Measurements from ENCODE around the gene RNF26.

Gene RNF26

DNA sequence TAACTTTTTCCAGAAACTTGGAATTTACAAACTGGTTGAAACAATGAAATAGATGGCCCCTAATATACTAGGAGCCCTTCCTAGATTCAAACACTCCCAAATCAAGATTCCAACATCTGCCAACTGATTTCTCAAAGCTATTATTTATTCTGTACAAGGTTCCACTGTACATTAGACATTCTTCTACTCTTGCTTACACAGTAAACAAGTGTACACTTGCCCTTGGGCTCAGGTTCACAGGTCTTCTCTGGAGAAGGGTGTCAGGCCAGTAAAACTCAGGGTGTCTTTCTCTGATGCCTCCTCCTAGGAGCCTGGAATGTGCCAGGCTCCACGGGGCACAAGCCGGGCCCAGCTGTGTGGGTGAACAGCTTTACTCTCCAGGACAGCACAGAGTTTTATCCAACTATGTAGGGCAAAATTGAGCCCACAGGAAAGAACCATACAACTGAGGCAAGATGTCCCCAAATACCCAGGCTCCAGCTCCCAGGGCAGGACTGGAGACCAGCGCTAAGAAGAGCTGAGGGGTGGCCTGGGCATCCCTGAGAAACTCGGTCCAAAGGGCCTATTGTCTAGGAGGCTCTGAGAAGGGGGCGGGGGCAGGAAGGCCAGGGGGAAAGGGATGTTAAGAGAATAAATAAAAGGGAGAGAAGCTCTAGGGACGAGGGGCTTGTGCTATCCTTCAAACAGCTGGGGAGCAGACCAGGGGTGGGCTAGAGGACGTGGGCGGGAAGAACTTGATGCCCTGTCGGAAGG, 20.9 kb downstream of the RNF26 start:
- DNase-seq, result no peak

DNA sequence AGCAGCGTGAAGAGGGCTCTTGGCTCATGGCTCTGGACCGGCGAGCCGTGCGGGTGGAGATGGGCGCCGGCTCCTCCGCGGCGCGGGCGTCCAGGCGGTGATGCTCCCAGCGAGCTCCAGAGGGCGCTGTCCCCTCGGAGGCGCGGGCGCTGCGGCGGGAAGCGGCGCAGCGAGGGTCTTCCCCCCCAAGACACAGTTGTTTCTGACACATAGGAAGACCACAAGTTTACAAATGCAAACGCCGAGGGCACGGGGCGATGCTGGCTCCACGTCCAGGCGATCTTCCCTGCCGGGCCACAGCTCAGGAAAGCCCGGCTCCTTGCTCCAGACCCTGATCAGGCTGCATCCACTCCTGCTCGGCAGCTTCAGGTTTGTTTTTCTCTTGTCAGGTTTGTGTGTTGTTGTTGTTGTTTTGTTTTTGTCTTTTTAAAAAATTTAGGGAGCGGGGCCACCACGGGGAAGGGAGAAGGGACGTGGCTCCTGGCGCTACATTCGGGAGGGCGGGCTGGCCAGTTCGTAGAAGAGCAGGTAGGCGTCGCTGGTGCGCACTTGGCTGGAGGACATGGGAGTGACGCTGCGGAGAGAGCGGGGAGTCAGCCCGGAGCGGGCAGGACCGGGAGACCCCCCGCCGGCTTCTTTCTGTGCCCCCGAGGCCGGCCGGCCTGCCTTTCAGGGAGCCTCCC, 22.2 kb downstream of the RNF26 start:
- no peak for DNase-seq

DNA sequence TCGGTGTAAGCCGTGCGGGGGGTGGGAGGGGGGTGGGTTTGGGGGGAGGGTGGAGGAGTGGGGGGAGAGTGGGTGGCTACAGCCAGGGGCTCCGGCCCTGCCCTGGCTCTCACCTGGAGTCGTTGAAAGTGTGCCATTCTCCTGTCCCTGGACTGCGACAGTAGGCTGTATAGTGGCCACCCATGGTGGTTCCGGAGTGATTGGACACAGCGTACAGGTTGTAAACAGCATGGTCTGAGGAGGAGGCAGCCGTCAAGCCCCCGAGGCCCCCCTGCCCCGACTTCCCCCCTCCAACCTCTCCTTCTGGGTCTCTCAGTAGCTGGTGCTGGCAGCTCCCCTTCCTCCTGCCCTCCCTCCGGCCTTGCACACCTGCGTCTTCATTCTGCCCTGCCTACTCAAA, 22.7 kb downstream of the RNF26 start:
- no peak for DNase-seq

DNA sequence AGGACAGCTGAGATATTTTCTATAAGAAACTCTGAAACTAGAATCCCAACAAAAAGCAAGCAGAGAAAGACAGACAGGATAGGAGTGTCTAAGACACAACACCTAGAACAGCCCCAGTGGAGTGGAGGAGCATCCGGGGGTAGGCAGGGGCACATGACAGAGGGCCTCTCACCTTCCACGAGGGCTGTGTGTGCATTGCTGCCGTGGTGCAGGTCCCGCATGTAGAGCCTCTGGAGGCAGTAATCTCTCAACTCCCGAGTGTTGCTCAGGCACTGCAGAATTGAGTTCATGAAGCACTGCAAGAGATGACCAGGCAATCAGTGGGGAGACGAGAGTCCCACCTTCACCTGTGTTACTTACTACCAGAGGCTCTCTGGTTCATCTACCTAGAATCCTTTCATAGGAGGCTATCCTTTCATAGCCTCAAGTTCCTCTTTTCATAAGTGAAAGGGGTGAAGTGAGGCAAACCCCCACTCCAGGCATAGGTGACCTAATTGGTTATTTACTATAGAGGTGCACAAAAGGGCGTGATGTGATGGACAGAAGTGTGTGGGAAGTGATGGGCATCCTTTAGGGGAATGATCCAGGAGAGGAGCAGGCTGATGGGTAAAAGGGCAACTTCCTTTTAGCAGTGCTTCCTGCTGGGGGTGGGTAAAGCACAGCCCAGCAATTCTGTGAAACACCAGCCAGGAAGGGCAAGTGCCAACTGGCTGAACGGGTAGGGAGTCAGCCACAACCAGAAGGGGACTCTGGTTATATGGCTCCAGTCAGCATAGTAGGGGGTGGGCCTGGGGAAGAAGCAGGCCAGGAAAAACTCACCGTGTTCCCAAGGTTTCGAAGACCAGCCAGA, 25.3 kb downstream of the RNF26 start:
- DNase-seq, result no peak

DNA sequence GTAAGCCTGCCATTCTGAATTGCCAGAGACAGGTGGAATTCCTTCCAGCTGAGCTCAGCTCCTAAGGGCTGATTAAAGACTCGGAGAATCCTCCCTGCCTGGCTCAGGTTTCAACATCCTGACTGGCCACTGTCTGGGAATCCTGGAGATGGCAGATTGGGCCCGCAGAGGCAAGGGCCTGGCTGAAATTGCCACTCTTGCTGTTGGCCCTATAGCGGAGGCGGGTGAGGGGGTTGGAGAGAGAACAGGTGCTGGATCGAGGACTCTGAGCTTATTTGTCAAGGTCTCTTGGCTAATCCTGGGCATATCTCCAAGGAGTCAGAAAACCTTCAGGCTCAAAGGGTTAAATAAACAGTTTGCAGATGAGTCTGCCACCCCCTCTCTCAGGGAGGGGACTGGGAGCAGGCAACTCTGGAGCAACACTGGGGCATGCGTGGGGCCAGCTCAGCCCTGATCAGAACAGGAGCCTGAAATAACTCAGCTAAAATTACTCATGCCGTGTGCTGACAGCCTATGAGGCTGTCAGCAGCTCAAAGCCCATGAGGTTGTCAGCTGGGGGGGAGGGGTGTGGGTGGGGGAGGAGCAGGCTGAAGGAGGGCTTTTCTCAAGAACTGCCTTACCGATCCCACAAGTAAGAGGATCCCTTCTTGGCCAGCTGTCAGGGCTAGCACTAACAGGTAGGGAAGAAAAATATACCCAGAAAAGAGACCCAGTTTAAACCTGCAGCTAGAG, 26.9 kb downstream of the RNF26 start:
- DNase-seq, result no peak

DNA sequence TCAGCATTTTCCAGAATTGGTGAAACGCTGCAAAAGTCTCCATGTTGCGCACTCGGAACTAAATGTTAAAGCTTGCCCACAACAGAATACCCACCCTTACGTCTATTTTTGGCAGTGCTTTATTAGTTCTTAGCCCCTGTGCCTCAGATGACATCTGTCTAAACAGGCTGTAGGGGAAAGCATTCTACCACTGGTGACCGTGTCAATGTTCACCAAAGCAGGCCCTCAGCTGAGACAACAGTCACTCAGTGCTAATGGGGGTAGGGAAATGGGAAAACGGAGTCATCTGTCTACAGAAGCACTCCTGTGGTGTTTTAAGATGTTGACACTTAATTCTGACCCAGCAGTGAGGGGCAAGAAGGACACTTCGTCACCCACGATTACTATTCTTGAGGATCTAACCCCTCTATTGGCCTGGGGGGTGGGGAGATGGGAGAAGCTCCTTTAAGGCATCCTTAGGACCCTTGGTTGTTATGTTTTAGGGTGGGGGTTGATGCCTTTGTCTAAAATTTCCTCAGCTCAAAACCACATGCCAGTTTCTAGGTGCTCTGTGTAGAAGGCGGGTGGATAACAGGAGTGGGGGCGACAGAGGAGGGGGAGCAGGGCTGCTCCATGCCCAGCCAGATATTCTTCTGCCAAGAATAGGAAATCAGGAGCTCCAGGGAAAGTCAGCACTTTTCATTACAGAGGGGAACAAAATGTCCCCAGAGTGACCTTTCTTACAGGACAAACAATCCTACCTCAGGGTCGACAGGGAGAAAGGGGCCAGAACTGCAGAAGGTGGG, 27.8 kb downstream of the RNF26 start:
- DNase-seq, result no peak

DNA sequence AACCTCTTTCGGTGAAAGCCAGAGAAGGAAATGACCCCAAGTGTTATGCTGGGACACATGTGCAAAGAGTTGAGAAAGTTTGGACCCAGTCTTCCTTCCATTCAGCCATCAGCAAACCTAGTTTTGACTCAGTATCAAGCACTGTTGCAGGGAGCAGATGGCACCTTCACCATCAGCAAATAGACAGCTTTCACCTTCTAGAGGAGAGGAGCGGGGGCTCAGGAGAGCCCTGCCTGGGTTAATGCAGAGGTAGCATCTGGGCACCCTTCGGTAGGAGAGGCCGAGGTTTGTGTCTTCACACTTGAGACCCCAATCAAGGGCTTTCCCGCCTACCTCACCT, 28.4 kb downstream of the RNF26 start:
- no peak for DNase-seq

DNA sequence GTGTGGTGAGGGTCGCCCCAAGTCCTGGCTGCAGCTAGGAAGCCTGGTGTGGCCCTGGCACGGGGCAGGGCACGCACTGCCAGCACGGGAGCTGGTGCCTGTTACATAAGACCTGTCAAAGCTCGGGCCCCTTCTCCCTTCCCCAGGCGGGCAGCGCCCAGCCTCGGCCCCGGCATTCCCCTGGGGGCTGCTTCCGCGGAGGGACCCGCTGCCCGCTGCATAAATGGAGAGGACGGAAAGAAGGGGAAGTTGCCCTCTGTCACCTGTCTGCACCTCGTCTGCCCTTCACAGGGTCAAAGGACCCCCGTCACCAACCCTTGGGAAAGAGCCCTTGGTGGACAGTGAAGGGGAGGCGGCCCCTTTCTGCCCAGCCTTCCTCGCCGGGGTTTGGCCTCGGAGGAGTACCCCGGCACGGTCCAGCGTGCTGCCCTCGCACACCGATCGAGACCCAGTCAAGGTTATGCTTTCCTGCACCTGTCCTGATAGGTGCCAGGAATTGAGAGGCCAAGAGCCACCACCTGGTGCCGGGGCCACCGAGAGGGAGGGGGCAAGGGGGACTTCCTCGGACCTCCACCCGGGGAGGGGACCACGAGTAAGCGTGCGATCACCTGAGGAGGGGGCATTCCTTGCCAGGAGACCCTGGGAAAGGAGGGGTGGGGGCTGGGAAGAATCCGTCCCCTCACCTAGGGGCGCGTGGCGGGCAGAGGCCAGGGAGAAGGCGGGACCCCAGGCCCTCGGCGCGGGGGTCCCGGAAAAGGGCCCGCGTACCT, 28.9 kb downstream of the RNF26 start:
- no peak for DNase-seq

DNA sequence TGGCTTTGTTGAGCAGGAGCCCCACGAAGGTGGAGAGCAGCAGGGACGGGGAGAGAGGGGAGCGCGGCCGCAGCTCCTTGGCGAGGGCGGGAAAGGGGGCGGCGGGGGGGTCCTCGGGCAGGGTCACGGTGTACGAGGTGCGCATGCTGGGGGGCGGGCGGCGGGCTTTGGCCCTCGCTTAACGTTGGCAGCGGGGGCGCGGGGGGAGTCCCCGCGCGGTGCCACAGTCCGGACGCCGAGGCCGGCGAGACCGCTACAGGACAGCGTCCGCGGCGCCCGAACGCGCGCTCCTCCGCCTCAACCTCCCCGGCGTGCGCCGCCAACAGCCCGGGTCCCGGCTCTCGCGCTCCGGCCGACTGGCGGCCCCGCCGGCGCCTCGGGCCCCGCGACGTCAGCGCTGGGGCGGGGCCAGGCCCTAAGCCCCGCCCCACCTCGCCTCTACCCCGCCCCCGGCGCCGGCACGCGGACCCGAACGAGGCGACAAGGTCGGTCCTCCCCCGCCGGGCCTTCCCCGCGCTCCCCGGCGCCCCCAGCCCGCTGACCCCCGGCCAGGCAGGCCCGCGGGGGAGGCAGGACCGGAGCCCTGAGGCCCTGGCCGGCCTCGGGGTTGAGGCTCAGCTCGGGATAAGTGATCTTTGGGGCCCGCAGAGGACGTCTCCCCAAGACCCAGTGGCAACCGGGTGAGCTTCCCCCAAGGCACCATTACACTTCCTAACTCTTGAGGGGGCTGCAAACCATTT, 29.7 kb downstream of the RNF26 start:
- no peak for DNase-seq

DNA sequence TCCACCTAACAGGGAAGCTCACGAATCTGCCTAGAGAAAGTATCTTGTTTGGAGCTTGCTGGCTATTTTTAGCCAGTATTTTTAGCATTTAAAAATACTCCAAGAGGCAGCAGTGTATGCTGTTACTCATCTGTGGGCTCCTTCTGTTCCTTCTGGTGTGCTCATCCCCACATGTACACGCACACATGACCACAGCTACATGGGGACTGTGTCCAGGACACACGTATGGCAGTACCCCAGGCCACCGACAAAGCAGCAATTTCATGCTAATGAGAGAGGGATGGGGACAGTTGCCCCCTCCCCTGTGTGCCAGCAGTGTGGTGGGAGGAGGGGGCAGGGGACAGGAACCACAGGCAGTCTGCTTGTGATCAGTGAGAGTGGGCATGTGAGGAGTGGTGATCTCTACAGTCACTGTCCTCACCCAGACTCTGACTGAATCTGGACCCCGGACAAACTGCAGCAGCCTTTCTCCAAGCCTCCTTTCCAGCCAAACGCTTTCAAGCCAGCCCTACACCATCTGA, 30.8 kb downstream of the RNF26 start:
- no peak for DNase-seq

DNA sequence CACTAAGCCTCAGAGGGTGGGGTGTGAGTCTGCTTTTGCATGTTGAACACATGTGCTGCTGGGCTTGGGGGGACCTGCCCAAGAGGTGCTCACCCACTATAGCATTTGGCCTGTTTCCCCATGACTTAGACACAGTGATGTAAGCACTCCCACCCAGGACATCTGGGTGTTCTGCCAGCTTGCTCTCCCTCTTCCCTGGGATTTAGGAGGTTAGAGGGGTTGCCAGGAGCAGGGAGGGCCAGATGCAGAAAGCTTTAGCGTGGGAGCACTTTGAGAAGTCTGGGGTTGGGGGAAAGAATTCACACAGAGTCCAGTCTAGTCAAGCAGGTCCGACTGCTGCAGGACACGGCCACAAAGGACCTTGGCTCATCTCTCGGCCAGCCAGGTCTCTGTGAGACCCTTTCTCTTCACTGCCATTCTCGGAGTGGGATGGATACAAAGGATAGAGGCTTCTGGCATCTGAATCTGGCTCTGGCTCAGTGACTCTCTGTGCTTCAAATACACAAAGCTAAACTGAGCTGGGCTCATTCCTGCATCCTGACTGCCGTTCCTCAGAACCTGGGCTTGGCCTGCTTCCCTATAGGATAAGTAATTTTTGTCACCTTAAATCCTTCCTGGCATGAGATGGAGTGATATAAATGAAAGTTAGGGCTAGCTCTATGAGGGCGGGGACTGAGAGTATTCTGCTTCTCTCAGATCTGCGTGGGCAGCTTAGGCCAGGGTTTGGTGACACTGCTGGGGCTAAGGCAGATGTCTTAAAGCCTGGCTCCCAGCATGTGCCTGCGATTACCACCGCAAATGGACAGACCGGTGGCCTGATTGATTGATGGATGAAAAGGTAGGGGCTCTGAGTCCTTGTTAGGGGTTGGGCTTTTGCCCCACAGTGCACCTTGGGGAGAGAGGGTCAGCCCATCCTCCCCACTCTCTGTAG, 32.6 kb downstream of the RNF26 start:
- no peak for DNase-seq

DNA sequence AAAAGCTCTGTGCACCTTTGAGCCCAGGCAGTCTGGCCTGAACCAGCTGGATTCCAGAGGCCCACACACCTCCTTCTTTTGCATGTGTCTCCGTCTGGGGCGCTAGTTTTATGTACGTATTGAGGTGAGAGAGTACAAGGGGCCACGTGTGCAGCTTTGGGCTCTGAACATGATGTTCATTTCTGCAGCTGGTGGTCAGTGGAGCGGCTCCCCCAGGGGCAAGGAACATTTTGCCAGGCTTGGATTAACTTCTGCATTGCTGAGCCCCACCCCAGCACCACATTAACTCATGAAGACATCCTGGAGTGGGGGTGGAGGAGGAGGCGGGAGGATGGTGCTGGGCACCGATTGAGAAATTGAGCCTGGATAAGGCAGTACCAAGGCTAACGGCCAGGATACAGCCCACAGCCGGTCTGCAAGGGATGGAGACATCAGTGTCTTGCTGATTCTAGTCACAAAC, 33.4 kb downstream of the RNF26 start:
- no peak for DNase-seq

DNA sequence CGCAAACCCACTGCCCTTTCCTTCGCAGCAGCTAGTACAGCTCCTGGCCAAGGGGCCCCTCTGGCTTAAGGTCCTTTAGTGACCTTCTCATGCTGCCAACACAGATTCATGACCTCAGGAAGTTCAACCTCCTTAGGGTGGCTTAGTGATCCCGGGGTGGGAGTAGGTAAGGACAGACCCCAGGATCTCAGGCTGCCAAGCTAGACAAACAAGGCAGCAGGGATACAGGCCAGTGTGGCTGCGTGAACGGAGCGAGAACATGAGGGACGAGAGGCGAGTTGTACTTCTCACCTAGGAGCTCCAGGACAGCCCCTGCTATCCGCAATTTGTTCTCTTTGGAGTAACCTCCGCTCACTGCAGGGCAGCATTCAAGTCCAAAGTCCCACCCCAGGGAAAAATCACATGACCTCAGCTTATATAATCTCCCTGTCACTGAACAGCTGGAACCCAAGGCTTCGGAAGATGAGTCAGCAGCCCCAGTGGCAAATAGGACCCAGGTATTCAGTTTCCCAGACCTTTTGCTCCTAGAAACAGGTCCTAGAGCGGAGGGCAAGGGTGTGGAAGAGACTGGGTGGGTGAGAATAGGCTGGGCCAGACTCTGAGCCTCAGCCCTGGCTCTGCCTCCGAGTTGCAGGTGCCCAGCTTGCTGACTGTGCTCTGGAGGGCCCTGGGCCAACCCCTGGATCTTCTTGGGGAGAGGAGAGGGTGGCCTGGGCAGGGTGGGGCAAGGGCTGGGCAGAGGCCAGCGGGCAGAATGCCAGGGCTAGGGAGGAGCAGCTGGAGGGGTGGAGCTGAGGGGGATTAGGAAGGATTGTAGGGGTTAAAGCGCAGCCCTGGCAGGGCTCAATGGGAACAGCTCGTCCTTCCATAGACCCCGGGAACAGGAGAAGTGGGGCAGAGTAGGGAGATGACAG, 34.1 kb downstream of the RNF26 start:
- DNase-seq, result no peak

DNA sequence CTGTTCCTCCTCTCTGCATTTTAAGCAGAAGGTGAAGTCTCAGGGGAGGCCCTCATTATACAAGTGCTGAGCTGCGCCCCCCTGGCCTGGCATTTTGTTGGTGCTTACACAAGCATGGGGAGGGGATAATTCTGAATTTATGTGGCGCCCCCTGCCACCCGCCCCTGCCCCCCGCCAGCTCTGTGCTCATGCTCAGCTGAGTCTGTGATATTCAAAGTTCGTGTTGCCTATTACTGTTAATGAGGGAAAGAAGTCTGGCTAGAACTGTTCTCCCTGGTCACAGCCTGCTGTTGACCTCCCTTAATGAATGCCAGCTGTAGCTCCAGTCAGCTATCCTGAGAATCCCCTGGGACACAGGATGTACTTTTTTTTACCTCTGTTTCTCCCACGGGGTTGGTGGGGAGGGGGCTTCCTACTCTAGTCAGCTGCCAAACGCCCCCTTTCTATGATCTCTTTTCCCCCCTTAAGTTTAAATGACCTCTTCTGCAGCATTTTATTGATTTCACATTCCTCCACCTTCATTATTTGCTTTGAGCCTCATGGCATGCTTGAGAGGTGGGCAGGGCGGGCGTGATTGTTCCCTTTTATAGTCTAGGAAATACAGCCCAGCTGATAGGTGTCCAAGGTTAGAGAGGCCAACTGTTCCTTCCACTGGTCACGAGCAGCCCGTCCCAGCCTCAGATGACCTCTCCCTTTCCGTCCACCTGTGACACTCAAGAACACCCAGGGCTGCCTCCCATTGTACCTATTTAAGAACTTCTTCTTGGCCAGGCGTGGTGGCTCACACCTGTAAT, 35.0 kb downstream of the RNF26 start:
- DNase-seq, result no peak

DNA sequence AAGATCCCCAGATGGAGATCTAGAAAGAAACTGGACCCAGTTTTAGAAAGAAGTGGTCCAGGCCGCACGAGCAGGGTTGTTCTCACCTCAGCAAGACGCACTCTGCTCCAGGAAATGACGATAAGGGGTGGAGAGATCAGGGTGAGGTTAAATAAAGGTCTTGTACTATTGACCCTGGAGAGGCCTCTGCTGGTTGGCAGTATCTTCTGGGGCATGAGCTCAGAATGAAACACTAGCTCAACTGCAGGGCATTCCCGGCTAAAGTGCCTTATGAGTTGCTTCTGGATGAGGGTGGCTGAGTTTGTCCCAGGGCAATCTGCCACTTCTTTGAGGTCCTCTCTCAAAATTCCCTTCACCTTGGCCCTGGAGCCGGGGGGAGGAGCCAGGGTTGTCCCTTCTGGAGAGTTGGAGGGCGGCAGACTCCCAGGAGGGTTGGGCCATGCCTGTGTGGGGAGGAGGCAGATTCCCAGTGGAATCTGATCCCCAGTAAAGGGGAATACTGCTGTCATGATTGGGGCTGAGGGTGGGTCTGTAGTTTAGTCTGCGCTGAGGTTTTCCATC, 36.2 kb downstream of the RNF26 start:
- DNase-seq, result no peak

DNA sequence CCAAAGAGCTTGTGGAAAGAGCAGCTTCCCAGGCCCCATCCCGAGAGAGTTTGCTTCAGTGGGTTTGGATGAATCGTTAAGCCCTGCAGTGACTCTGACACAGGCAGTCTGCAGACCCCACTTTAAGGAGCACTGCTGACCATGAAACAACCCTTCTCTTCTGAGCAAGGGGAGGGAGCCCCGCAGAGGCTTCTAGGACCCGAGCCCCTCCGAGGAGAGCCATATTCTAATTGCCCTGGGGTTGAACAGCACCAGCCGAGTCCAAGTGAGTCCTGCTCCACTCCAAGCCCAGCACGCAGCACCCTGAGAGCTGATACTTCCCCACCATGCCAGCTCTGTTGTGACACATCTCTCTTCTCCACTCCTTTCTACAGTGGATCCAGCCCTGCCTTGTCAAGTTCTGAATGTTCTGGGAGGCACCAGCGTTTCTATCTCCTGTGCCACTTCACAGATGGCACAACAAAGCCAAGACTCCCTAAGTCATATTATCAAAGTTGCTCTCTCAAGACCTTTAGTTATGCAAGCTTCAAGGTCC, 36.8 kb downstream of the RNF26 start:
- no peak for DNase-seq

DNA sequence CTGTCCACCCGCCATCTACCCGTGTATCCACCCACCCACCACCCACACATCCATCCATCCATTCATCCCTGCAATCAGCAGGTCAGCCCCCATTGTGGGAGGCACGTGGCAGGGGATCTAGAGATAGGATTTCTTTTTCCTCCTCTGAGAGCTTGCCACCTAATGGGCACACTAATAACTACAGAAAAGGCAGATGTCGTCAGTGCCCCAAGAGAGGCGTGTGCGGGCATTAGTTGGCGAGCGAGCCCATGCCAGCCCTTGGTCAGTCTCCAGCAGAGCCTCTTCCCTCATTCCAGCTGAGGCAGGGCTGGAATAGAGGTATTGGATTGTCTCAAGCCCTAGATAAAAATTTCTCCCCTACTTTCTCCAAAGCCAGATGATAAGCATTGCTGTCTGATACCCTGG, 37.5 kb downstream of the RNF26 start:
- no peak for DNase-seq

Data from SHP77 treated with DMSO at 0.1 percent for 48 hours (cell line).